ENCODE measurements around the gene TCF20. TPM values are rescaled to one million over a fixed set of nuclear protein-coding genes. Genes with fewer than 3 reads are reported as not detected.

The TCF20 gene
- total RNA-seq, 1 donor from 2014 or later, result 41.1 TPM

GRCh38 chr22:42233879-42234278 lies 36.6 kb downstream of the TCF20 start:
- no peaks in the 10 kb centered on the region for H3K27me3 Mint-ChIP-seq (ENCODE audit: unreplicated experiment)
- H3K4me1 Mint-ChIP-seq (ENCODE audit: unreplicated experiment), result no peaks in the 10 kb centered on the region
- no peak overlapping the region for H3K27ac Mint-ChIP-seq (ENCODE audit: unreplicated experiment)
- H3K36me3 Mint-ChIP-seq (ENCODE audit: unreplicated experiment), result peaks cover 7% of the 10 kb centered on the region
- DNase-seq (ENCODE audit: extremely low spot score, unreplicated experiment), result no peak
- TF ChIP-seq CTCF (IDR thresholded peaks at IDR 0.05), result no peak
- no peak overlapping the region for H3K4me3 Mint-ChIP-seq (ENCODE audit: unreplicated experiment)
- H3K9me3 Mint-ChIP-seq (ENCODE audit: unreplicated experiment), result peaks cover 15% of the 10 kb centered on the region

GRCh38 chr22:42231929-42232328 lies 38.5 kb downstream of the TCF20 start:
- H3K9me3 Mint-ChIP-seq (ENCODE audit: unreplicated experiment), result peaks cover 2% of the 10 kb centered on the region
- no peak overlapping the region for H3K27ac Mint-ChIP-seq (ENCODE audit: unreplicated experiment)
- H3K27me3 Mint-ChIP-seq (ENCODE audit: unreplicated experiment), result no peaks in the 10 kb centered on the region
- H3K4me3 Mint-ChIP-seq (ENCODE audit: unreplicated experiment), result no peak overlapping the region
- H3K36me3 Mint-ChIP-seq (ENCODE audit: unreplicated experiment), result peaks cover under 1% of the 10 kb centered on the region
- TF ChIP-seq CTCF (IDR thresholded peaks at IDR 0.05), result no peak
- no peaks in the 10 kb centered on the region for H3K4me1 Mint-ChIP-seq (ENCODE audit: unreplicated experiment)
- DNase-seq (ENCODE audit: extremely low spot score, unreplicated experiment), result no peak

- H3K4me3 Mint-ChIP-seq (ENCODE audit: unreplicated experiment), result no peak overlapping the region
- no peaks in the 10 kb centered on the region for H3K4me1 Mint-ChIP-seq (ENCODE audit: unreplicated experiment)
- no peak for DNase-seq (ENCODE audit: extremely low spot score, unreplicated experiment)
- no peaks in the 10 kb centered on the region for H3K27me3 Mint-ChIP-seq (ENCODE audit: unreplicated experiment)
- no peaks in the 10 kb centered on the region for H3K36me3 Mint-ChIP-seq (ENCODE audit: unreplicated experiment)
- TF ChIP-seq CTCF (IDR thresholded peaks at IDR 0.05), result no peak
- no peak overlapping the region for H3K27ac Mint-ChIP-seq (ENCODE audit: unreplicated experiment)
- no peaks in the 10 kb centered on the region for H3K9me3 Mint-ChIP-seq (ENCODE audit: unreplicated experiment)
Measured at GRCh38 chr22:42229455-42230149, 40.9 kb downstream of the TCF20 start.

GRCh38 chr22:42228483-42228882 lies 42.0 kb downstream of the TCF20 start:
- Mint-ChIP-seq H3K36me3 (ENCODE audit: unreplicated experiment) (no peaks in the 10 kb centered on the region), H3K27me3 (ENCODE audit: unreplicated experiment) (no peaks in the 10 kb centered on the region), H3K9me3 (ENCODE audit: unreplicated experiment) (no peaks in the 10 kb centered on the region), H3K27ac (ENCODE audit: unreplicated experiment) (no peak overlapping the region), H3K4me3 (ENCODE audit: unreplicated experiment) (no peak overlapping the region), H3K4me1 (ENCODE audit: unreplicated experiment) (no peaks in the 10 kb centered on the region)
- no peak for TF ChIP-seq CTCF (IDR thresholded peaks at IDR 0.05)
- DNase-seq (ENCODE audit: extremely low spot score, unreplicated experiment), result no peak

GRCh38 chr22:42227435-42227834 lies 43.0 kb downstream of the TCF20 start:
- no peaks in the 10 kb centered on the region for H3K27me3 Mint-ChIP-seq (ENCODE audit: unreplicated experiment)
- H3K9me3 Mint-ChIP-seq (ENCODE audit: unreplicated experiment), result no peaks in the 10 kb centered on the region
- H3K36me3 Mint-ChIP-seq (ENCODE audit: unreplicated experiment), result no peaks in the 10 kb centered on the region
- DNase-seq (ENCODE audit: extremely low spot score, unreplicated experiment), result no peak
- H3K4me3 Mint-ChIP-seq (ENCODE audit: unreplicated experiment), result no peak overlapping the region
- no peaks in the 10 kb centered on the region for H3K4me1 Mint-ChIP-seq (ENCODE audit: unreplicated experiment)
- TF ChIP-seq CTCF (IDR thresholded peaks at IDR 0.05), result no peak
- no peak overlapping the region for H3K27ac Mint-ChIP-seq (ENCODE audit: unreplicated experiment)

All from osteocyte (in vitro differentiated cells).